Panc1 (cell line): ENCODE measurements around the gene POLG2.

Experiments
- SIN3A ChIP-seq: IDR thresholded peaks from 2 replicates; pipeline ENCODE4 v1.6.1; 2012; ENCODE audit warnings: low read depth, mild to moderate bottlenecking, low read length, moderate library complexity, borderline replicate concordance; ENCODE audit not compliant: insufficient read depth
- TF ChIP-seq, protein P1 (sequence below): fragments of 450-650 bp; IDR thresholded peaks from 2 replicates; pipeline ENCODE4 v1.5.1; 2017; ENCODE audit warnings: mild to moderate bottlenecking
- TF ChIP-seq, protein P2 (sequence below), 2 experiments: IDR thresholded peaks; 2 replicates each; pipeline ENCODE4 v1.6.1; 2011 to 2012; ENCODE audit warnings: low read depth in 2 of 2, control low read depth in 1 of 2, low read length in 1 of 2, mild to moderate bottlenecking in 1 of 2, moderate library complexity in 1 of 2; ENCODE audit not compliant: insufficient read depth in 1 of 2

DNA sequence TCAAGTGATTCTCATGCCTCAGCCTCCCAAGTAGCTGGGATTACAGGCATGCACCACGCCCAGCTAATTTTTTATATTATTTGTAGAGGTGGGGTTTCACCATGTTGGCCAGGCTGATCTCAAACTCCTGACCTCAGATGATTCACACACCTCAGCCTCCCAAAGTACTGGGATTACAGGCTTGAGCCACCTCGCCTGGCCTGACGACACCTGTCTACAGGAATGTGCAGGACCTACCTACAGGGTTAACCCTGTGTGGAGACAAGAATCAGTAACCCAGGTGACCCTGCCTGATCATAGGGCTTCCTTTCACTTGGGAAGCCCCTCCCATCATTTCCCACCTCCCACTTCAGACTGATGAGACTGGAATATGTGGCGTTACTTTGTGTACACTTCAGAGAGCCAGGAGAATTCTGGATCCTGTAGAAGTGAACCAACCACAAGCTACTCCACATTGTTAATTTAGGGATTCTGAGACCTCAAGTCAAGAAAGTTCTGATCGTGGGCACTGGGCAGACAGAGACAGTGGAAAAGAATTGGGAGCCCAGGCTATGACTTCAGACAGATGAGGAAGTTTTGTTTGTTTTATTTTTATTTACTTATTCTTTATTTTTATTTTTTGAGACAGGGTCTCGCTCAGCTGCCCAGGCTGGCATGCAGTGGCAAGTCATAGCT, 53.6 kb downstream of the POLG2 start:
- TF ChIP-seq, protein P1, sequence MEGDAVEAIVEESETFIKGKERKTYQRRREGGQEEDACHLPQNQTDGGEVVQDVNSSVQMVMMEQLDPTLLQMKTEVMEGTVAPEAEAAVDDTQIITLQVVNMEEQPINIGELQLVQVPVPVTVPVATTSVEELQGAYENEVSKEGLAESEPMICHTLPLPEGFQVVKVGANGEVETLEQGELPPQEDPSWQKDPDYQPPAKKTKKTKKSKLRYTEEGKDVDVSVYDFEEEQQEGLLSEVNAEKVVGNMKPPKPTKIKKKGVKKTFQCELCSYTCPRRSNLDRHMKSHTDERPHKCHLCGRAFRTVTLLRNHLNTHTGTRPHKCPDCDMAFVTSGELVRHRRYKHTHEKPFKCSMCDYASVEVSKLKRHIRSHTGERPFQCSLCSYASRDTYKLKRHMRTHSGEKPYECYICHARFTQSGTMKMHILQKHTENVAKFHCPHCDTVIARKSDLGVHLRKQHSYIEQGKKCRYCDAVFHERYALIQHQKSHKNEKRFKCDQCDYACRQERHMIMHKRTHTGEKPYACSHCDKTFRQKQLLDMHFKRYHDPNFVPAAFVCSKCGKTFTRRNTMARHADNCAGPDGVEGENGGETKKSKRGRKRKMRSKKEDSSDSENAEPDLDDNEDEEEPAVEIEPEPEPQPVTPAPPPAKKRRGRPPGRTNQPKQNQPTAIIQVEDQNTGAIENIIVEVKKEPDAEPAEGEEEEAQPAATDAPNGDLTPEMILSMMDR, result no peak
- TF ChIP-seq, protein P2, sequence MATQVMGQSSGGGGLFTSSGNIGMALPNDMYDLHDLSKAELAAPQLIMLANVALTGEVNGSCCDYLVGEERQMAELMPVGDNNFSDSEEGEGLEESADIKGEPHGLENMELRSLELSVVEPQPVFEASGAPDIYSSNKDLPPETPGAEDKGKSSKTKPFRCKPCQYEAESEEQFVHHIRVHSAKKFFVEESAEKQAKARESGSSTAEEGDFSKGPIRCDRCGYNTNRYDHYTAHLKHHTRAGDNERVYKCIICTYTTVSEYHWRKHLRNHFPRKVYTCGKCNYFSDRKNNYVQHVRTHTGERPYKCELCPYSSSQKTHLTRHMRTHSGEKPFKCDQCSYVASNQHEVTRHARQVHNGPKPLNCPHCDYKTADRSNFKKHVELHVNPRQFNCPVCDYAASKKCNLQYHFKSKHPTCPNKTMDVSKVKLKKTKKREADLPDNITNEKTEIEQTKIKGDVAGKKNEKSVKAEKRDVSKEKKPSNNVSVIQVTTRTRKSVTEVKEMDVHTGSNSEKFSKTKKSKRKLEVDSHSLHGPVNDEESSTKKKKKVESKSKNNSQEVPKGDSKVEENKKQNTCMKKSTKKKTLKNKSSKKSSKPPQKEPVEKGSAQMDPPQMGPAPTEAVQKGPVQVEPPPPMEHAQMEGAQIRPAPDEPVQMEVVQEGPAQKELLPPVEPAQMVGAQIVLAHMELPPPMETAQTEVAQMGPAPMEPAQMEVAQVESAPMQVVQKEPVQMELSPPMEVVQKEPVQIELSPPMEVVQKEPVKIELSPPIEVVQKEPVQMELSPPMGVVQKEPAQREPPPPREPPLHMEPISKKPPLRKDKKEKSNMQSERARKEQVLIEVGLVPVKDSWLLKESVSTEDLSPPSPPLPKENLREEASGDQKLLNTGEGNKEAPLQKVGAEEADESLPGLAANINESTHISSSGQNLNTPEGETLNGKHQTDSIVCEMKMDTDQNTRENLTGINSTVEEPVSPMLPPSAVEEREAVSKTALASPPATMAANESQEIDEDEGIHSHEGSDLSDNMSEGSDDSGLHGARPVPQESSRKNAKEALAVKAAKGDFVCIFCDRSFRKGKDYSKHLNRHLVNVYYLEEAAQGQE (IDR thresholded peaks at IDR 0.05; ENCODE audit: insufficient read depth in 1 of 2, low read depth in 2 of 2, low read length in 1 of 2), result no peak
- no peak for TF ChIP-seq SIN3A
